SK-N-SH treated with all-trans-retinoic acid at 6 μM for 48 hours (cell line): ENCODE measurements around the gene CSTA.

ENCODE experiments used
- CSDC2 ChIP-seq: fragments of 250-450 bp; sonication (Bioruptor Pico); IDR thresholded peaks from 2 replicates; pipeline ENCODE4 v1.5.0; 2020; ENCODE audit warnings: mild to moderate bottlenecking, moderate library complexity
- OSR1 ChIP-seq: fragments of 250-450 bp; sonication (Bioruptor Pico); IDR thresholded peaks from 2 replicates; pipeline ENCODE4 v1.8.0; 2022; ENCODE audit warnings: moderate library complexity, mild to moderate bottlenecking, inconsistent platforms
- RARB ChIP-seq: fragments of 250-450 bp; sonication (Bioruptor Pico); IDR thresholded peaks from 2 replicates; pipeline ENCODE4 v1.8.0; 2021; ENCODE audit warnings: mild to moderate bottlenecking, moderate library complexity
- TCF4 ChIP-seq: fragments of 250-450 bp; sonication (Bioruptor Pico); IDR thresholded peaks from 2 replicates; pipeline ENCODE4 v1.8.0; 2021; ENCODE audit warnings: mild to moderate bottlenecking, moderate library complexity, borderline replicate concordance
- ZFP3 ChIP-seq: fragments of 250-450 bp; sonication (Bioruptor Pico); IDR thresholded peaks from 2 replicates; pipeline ENCODE4 v1.5.0; 2020; ENCODE audit warnings: mild to moderate bottlenecking, moderate library complexity
- ZFP30 ChIP-seq: fragments of 450-650 bp; formaldehyde crosslinking; IDR thresholded peaks from 2 replicates; pipeline ENCODE4 v1.5.0; 2022; ENCODE audit warnings: mild to moderate bottlenecking, moderate library complexity
- ZNF70 ChIP-seq: fragments of 450-650 bp; formaldehyde crosslinking; IDR thresholded peaks from 2 replicates; pipeline ENCODE4 v1.5.0; 2020; ENCODE audit warnings: mild to moderate bottlenecking, moderate library complexity
- TF ChIP-seq, protein P1 (sequence below): fragments of 250-450 bp; sonication (Bioruptor Pico); IDR thresholded peaks from 2 replicates; pipeline ENCODE4 v1.8.0; 2020; ENCODE audit warnings: mild to moderate bottlenecking, moderate library complexity, borderline replicate concordance

DNA sequence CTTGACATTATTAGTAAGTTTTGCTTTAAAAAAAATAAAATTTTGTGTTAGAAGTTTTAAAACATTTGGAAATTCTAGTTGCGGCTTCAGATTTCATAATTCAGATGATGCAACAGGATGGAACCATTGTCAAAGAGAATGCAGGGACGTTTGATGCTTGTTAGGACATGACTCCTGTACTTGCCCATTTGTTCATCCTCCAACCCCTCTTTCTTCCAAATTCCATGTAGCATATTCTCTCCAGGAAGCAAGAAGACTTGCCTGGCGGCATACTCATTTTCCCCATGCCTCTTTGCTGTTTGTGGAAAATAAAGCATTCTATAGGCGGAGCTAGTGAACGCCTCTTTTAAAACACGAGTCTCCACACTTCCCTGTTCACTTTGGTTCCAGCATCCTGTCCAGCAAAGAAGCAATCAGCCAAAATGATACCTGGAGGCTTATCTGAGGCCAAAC is at the start of gene CSTA:
- TF ChIP-seq TCF4 (CRISPR knock-in tag), result no peak
- TF ChIP-seq, protein P1, sequence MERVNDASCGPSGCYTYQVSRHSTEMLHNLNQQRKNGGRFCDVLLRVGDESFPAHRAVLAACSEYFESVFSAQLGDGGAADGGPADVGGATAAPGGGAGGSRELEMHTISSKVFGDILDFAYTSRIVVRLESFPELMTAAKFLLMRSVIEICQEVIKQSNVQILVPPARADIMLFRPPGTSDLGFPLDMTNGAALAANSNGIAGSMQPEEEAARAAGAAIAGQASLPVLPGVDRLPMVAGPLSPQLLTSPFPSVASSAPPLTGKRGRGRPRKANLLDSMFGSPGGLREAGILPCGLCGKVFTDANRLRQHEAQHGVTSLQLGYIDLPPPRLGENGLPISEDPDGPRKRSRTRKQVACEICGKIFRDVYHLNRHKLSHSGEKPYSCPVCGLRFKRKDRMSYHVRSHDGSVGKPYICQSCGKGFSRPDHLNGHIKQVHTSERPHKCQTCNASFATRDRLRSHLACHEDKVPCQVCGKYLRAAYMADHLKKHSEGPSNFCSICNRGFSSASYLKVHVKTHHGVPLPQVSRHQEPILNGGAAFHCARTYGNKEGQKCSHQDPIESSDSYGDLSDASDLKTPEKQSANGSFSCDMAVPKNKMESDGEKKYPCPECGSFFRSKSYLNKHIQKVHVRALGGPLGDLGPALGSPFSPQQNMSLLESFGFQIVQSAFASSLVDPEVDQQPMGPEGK (CRISPR knock-in tag), result no peak
- TF ChIP-seq CSDC2, result no peak
- no peak for TF ChIP-seq OSR1 (CRISPR knock-in tag)
- TF ChIP-seq ZFP3 (CRISPR knock-in tag), result no peak
- no peak for TF ChIP-seq ZFP30
- TF ChIP-seq RARB (CRISPR knock-in tag), result no peak
- no peak for TF ChIP-seq ZNF70 (CRISPR knock-in tag)
